WTC11 (cell line): Measurements from ENCODE around the gene PPP2R1A. TPM values are rescaled to one million over a fixed set of nuclear protein-coding genes. Genes with fewer than 3 reads are reported as not detected.

ENCODE experiments used
- ATAC-seq: fragments of 200-7000 bp; cut with Tn5 transposase; 2 replicates; pipeline ENCODE4 v1.10.0; 2021; ENCODE audit warnings: mild to moderate bottlenecking, moderate library complexity
- CTCF ChIA-PET: fragments of 300-600 bp; sonication (Branson Sonifier 250); formaldehyde crosslinking; loops from one replicate; lab custom pipeline; 2021; ENCODE audit warnings: antibody characterized with exemption; lab: Charles Lee
- POLR2A ChIA-PET: fragments of 350-600 bp; sonication (Branson Sonifier 250); formaldehyde crosslinking; loops from one replicate; lab custom pipeline; 2021; ENCODE audit warnings: antibody characterized with exemption; lab: Charles Lee
- DNase-seq: peaks from one replicate; pipeline ENCODE4 v3.0.0; 2021; ENCODE audit warnings: low spot score
- H3K27ac Mint-ChIP-seq: 2 replicates; pipeline ENCODE4 v1.8.0; 2021; ENCODE audit warnings: mixed read lengths
- H3K27me3 Mint-ChIP-seq: 2 replicates; pipeline ENCODE4 v1.8.0; 2021; ENCODE audit warnings: low read depth, mild to moderate bottlenecking, moderate library complexity, mixed read lengths
- H3K36me3 Mint-ChIP-seq: 2 replicates; pipeline ENCODE4 v1.8.0; 2021; ENCODE audit warnings: mixed read lengths
- H3K4me1 Mint-ChIP-seq: 2 replicates; pipeline ENCODE4 v1.8.0; 2022; ENCODE audit warnings: mixed read lengths
- H3K4me3 Mint-ChIP-seq: 2 replicates; pipeline ENCODE4 v1.8.0; 2021; ENCODE audit warnings: mild to moderate bottlenecking, moderate library complexity, mixed read lengths
- H3K9me3 Mint-ChIP-seq: 2 replicates; pipeline ENCODE4 v1.8.0; 2021; ENCODE audit warnings: mixed read lengths
- ELF4 ChIP-seq: sonication (generic); formaldehyde crosslinking; IDR thresholded peaks from 2 replicates; pipeline ENCODE4 v1.8.1; 2022; ENCODE audit warnings: low read depth, mild to moderate bottlenecking, moderate library complexity, missing genetic modification reagents
- ETV6 ChIP-seq: sonication (generic); formaldehyde crosslinking; IDR thresholded peaks from 2 replicates; pipeline ENCODE4 v1.8.1; 2022; ENCODE audit warnings: mild to moderate bottlenecking, missing genetic modification reagents
- GTF2I ChIP-seq: fragments of 250-450 bp; sonication (Bioruptor Pico); conservative IDR thresholded peaks from 2 replicates; pipeline ENCODE4 v1.4.0; 2021; ENCODE audit warnings: mild to moderate bottlenecking
- JAZF1 ChIP-seq: fragments of 250-450 bp; sonication (Bioruptor Pico); IDR thresholded peaks from 2 replicates; pipeline ENCODE4 v1.9.0; 2021; ENCODE audit warnings: moderate library complexity, mild to moderate bottlenecking, inconsistent platforms
- KAT7 ChIP-seq: sonication (generic); formaldehyde crosslinking; IDR thresholded peaks from 2 replicates; pipeline ENCODE4 v1.8.1; 2023; ENCODE audit warnings: missing genetic modification reagents, mild to moderate bottlenecking, borderline replicate concordance
- MYBL2 ChIP-seq: sonication (generic); formaldehyde crosslinking; IDR thresholded peaks from 2 replicates; pipeline ENCODE4 v1.8.1; 2023; ENCODE audit warnings: mild to moderate bottlenecking, moderate library complexity, missing genetic modification reagents
- SP1 ChIP-seq: sonication (generic); formaldehyde crosslinking; conservative IDR thresholded peaks from 2 replicates; pipeline ENCODE4 v1.8.1; 2022; ENCODE audit warnings: missing genetic modification reagents
- ZNF121 ChIP-seq: sonication (generic); formaldehyde crosslinking; IDR thresholded peaks from 2 replicates; pipeline ENCODE4 v1.8.0; 2023; ENCODE audit warnings: missing genetic modification reagents
- ZNF138 ChIP-seq: sonication (generic); formaldehyde crosslinking; conservative IDR thresholded peaks from 2 replicates; pipeline ENCODE4 v1.8.1; 2022; ENCODE audit warnings: mild to moderate bottlenecking, moderate library complexity, missing genetic modification reagents
- ZNF396 ChIP-seq: fragments of 250-450 bp; sonication (Bioruptor Pico); IDR thresholded peaks from 2 replicates; pipeline ENCODE4 v1.8.0; 2021; ENCODE audit warnings: mild to moderate bottlenecking, moderate library complexity, borderline replicate concordance
- total RNA-seq: library from RNA; stranded (reverse); gene quantifications from 3 replicates; pipeline ENCODE4 v1.2.3, GENCODE V29; 2021
- TF ChIP-seq, protein P1 (sequence below): sonication (generic); formaldehyde crosslinking; IDR thresholded peaks from 2 replicates; pipeline ENCODE4 v1.8.1; 2022; ENCODE audit warnings: missing genetic modification reagents, borderline replicate concordance
- TF ChIP-seq, protein P2 (sequence below): sonication (generic); formaldehyde crosslinking; IDR thresholded peaks from 2 replicates; pipeline ENCODE4 v1.8.1; 2022; ENCODE audit warnings: mild to moderate bottlenecking, moderate library complexity, missing genetic modification reagents
- TF ChIP-seq, protein P3 (sequence below): fragments of 200-600 bp; IDR thresholded peaks from 2 replicates; pipeline ENCODE4 v1.8.0; 2022; ENCODE audit warnings: antibody characterized with exemption
- TF ChIP-seq, protein P4 (sequence below): sonication (generic); formaldehyde crosslinking; IDR thresholded peaks from 2 replicates; pipeline ENCODE4 v1.8.1; 2023; ENCODE audit warnings: mild to moderate bottlenecking, missing genetic modification reagents, moderate library complexity
- TF ChIP-seq, protein P5 (sequence below): sonication (generic); formaldehyde crosslinking; IDR thresholded peaks from 2 replicates; pipeline ENCODE4 v1.8.1; 2023; ENCODE audit warnings: mild to moderate bottlenecking, missing genetic modification reagents, moderate library complexity
- TF ChIP-seq, protein P6 (sequence below): sonication (generic); formaldehyde crosslinking; IDR thresholded peaks from 2 replicates; pipeline ENCODE4 v1.8.0; 2022; ENCODE audit warnings: mild to moderate bottlenecking, missing genetic modification reagents

The PPP2R1A gene
- total RNA-seq, 1 experiment from 2014 or later: 505 TPM

DNA sequence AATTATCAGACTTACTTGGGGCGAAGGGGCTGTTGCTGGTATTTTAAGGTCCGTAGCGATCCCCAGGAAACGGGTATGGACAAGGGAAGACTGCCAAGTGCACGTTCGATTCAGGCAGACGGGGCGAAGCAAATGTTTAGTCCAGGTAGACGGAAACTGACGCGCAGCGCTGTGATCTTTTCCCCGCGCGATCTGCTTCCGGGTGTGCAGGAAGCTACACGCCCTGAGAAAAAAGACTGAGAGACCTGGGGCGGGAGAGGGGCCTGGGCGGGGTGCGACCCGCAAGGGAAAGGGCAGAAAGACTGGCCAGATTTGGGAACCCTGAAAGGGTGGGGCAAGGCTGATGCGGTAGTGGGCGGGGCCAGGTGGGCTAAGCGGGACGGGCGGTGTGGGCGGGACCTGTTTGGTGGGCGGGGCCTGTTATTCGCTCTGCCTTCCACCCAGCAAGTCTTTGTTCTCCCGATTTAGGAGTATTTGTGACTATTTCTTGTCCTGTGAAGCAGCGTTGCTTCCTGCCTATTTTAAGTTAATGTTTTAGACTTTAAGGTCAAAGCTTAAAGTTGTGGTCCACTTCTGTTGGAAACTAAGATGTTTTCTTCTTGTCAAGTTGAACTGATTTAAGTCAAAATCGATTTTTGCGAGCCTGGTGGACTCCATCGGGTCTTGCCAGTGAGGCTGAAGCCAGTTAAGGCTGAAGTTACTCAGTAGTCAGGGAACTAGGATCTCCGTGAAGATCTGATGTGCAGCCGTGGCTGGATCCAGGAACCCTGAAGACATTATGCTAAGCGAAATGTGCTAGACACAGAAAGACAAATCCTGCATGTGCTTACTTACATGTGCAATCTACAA lies 18.3 kb upstream of the PPP2R1A start, which contains the start of gene ZNF836:
Gene ZNF836, minus strand, starts transcription at position 301 of the 849 bp plus-strand sequence. CDS start 3,549 bp downstream, outside the sequence.
- H3K9me3 Mint-ChIP-seq: peaks cover 10% of the 10 kb centered on the region
- DNase-seq: peak; percentile 95
- TF ChIP-seq, protein P1, sequence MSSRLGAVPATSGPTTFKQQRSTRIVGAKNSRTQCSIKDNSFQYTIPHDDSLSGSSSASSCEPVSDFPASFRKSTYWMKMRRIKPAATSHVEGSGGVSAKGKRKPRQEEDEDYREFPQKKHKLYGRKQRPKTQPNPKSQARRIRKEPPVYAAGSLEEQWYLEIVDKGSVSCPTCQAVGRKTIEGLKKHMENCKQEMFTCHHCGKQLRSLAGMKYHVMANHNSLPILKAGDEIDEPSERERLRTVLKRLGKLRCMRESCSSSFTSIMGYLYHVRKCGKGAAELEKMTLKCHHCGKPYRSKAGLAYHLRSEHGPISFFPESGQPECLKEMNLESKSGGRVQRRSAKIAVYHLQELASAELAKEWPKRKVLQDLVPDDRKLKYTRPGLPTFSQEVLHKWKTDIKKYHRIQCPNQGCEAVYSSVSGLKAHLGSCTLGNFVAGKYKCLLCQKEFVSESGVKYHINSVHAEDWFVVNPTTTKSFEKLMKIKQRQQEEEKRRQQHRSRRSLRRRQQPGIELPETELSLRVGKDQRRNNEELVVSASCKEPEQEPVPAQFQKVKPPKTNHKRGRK (CRISPR knock-in tag): no peak
- TF ChIP-seq JAZF1 (CRISPR knock-in tag) (no peak), SP1 (CRISPR knock-in tag) (peak; percentile 46; the same call in 1 of the 2 replicates), ETV6 (no peak), KAT7 (no peak), GTF2I (no peak), ELF4 (no peak), ZNF396 (no peak), MYBL2 (0 out of 2 replicates have a peak, but pooled peaks have one; percentile 24), ZNF138 (CRISPR knock-in tag) (no peak)
- TF ChIP-seq, protein P2, sequence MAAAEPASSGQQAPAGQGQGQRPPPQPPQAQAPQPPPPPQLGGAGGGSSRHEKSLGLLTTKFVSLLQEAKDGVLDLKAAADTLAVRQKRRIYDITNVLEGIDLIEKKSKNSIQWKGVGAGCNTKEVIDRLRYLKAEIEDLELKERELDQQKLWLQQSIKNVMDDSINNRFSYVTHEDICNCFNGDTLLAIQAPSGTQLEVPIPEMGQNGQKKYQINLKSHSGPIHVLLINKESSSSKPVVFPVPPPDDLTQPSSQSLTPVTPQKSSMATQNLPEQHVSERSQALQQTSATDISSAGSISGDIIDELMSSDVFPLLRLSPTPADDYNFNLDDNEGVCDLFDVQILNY (CRISPR knock-in tag): no peak
- TF ChIP-seq, protein P3, sequence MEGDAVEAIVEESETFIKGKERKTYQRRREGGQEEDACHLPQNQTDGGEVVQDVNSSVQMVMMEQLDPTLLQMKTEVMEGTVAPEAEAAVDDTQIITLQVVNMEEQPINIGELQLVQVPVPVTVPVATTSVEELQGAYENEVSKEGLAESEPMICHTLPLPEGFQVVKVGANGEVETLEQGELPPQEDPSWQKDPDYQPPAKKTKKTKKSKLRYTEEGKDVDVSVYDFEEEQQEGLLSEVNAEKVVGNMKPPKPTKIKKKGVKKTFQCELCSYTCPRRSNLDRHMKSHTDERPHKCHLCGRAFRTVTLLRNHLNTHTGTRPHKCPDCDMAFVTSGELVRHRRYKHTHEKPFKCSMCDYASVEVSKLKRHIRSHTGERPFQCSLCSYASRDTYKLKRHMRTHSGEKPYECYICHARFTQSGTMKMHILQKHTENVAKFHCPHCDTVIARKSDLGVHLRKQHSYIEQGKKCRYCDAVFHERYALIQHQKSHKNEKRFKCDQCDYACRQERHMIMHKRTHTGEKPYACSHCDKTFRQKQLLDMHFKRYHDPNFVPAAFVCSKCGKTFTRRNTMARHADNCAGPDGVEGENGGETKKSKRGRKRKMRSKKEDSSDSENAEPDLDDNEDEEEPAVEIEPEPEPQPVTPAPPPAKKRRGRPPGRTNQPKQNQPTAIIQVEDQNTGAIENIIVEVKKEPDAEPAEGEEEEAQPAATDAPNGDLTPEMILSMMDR: no peak
- TF ChIP-seq, protein P4, sequence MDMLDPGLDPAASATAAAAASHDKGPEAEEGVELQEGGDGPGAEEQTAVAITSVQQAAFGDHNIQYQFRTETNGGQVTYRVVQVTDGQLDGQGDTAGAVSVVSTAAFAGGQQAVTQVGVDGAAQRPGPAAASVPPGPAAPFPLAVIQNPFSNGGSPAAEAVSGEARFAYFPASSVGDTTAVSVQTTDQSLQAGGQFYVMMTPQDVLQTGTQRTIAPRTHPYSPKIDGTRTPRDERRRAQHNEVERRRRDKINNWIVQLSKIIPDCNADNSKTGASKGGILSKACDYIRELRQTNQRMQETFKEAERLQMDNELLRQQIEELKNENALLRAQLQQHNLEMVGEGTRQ (CRISPR knock-in tag): no peak; the same call in 1 of the 2 replicates
- TF ChIP-seq, protein P5, sequence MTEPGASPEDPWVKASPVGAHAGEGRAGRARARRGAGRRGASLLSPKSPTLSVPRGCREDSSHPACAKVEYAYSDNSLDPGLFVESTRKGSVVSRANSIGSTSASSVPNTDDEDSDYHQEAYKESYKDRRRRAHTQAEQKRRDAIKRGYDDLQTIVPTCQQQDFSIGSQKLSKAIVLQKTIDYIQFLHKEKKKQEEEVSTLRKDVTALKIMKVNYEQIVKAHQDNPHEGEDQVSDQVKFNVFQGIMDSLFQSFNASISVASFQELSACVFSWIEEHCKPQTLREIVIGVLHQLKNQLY: no peak
- peaks cover 12% of the 10 kb centered on the region for H3K27me3 Mint-ChIP-seq
- H3K4me1 Mint-ChIP-seq: peaks cover 18% of the 10 kb centered on the region
- H3K27ac Mint-ChIP-seq: peak within 1 kb of the TSS; percentile 94
- ChIA-PET CTCF (interaction anchor here (0.6 kb wide), 1 partner anchor 18 kb away, joined by 3 read pairs; no protein-coding TSS in a partner anchor), POLR2A (interaction anchor here (0.6 kb wide), 1 partner anchor 158 kb away, joined by 4 read pairs; no protein-coding TSS in a partner anchor)
- H3K36me3 Mint-ChIP-seq: peaks cover 19% of the 10 kb centered on the region
- ATAC-seq: peak; percentile 94
- peak within 1 kb of the TSS; percentile 89 for H3K4me3 Mint-ChIP-seq

DNA sequence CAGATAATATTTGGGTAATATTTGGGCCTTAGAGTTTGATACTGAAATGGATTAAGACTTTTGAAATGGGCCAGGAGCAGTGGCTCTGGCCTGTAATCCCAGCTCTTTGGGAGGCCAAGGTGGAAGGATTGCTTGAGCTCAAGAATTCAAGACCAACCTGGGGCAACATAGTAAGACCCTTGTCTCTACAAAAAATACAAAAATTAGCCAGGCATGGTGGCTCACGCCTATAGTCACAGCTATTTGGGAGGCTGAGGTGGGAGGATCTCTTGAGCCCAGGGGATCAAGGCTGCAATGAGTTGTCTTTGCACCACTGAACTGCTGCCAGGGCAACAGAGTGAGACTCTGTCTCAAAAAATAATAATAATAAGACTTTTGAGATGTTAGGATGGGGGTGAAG lies 17.5 kb upstream of the PPP2R1A start:
- POLR2A ChIA-PET: interaction anchor here (1.0 kb wide), 1 partner anchor 17 kb away, joined by 3 read pairs; the partner anchor contains the start of gene PPP2R1A

More for the DNA sequence above, 17.5 kb upstream of the PPP2R1A start:
- H3K27ac Mint-ChIP-seq: peak overlapping the region; percentile 94; the same call in 1 of the 2 replicates
- TF ChIP-seq ZNF121 (CRISPR knock-in tag): peak; percentile 65; the same call in 1 of the 2 replicates
- TF ChIP-seq, protein P6, sequence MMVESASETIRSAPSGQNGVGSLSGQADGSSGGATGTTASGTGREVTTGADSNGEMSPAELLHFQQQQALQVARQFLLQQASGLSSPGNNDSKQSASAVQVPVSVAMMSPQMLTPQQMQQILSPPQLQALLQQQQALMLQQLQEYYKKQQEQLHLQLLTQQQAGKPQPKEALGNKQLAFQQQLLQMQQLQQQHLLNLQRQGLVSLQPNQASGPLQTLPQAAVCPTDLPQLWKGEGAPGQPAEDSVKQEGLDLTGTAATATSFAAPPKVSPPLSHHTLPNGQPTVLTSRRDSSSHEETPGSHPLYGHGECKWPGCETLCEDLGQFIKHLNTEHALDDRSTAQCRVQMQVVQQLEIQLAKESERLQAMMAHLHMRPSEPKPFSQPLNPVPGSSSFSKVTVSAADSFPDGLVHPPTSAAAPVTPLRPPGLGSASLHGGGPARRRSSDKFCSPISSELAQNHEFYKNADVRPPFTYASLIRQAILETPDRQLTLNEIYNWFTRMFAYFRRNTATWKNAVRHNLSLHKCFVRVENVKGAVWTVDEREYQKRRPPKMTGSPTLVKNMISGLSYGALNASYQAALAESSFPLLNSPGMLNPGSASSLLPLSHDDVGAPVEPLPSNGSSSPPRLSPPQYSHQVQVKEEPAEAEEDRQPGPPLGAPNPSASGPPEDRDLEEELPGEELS (CRISPR knock-in tag): no peak
- DNase-seq (no peak), ATAC-seq (no peak)
- peak overlapping the region; percentile 89 for H3K4me3 Mint-ChIP-seq
- peaks cover 12% of the 10 kb centered on the region for H3K27me3 Mint-ChIP-seq
- H3K4me1 Mint-ChIP-seq: peaks cover 24% of the 10 kb centered on the region
- H3K36me3 Mint-ChIP-seq: peaks cover 15% of the 10 kb centered on the region
- H3K9me3 Mint-ChIP-seq: peaks cover 17% of the 10 kb centered on the region
- CTCF ChIA-PET: no interaction called here
